22Rv1 (cell line): ENCODE measurements around the gene ADAMTS17.

ENCODE experiments used
- H3K27ac ChIP-seq: fragments of 450-650 bp; 2 replicates; pipeline ENCODE4 v1.5.1; 2017
- CTCF ChIP-seq: fragments of 450-650 bp; IDR thresholded peaks from 2 replicates; pipeline ENCODE4 v1.5.1; 2017; ENCODE audit warnings: mild to moderate bottlenecking
- ZFX ChIP-seq: fragments of 450-650 bp; IDR thresholded peaks from 2 replicates; pipeline ENCODE4 v1.6.1; 2017; ENCODE audit warnings: antibody characterized with exemption, borderline replicate concordance

Gene ADAMTS17

DNA sequence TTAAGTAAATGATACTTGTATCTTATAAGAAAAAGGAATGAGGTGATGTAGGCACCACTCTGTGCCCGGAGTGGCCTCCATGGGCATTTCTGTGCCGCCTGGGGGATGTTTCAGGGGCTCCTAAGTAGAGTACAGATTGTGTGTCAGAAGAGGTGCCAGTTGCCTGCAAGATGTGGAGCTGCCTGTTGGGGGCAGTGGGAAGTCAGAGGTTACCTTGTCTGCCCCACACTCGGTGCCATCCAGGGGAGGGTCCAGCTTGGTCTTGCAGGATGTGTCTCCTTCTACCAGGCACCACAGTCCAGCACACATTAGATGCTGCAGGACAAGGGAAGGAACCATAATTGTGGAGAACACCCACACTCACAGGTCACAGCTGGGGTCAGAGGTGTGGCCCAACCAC, 208.8 kb downstream of the ADAMTS17 start:
- no peak for TF ChIP-seq CTCF
- TF ChIP-seq ZFX = no peak
- H3K27ac ChIP-seq = no peak overlapping the region

DNA sequence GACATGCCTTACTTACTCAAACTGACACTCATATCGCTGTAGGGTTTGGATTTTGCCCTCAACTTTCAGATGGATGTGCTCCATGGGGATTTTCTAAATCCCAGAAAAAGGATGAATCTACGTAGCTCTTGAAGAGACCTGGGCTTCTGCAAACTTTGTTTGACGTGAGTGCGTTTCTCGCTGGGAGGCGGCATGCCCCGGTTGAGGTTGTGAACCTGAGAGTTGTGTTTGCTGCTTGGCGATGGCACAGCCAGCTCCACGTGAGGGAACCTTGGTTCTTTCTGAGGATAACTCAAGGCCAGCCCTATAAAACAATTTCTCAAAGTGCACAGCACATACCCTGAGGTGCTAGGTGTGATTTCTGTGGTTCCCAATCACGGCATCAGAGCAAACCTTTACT, 209.5 kb downstream of the ADAMTS17 start:
- H3K27ac ChIP-seq = no peak overlapping the region
- TF ChIP-seq ZFX (no peak), CTCF (no peak)

- no peak overlapping the region for H3K27ac ChIP-seq
- TF ChIP-seq CTCF (no peak), ZFX (no peak)
Observed at GRCh38 chr15:100131321-100132224, 210.2 kb downstream of the ADAMTS17 start.

GRCh38 chr15:100129677-100130076, 212.1 kb downstream of the ADAMTS17 start:
- TF ChIP-seq CTCF (peak; percentile 11; the same call in 1 of the 2 replicates), ZFX (no peak)
- H3K27ac ChIP-seq = no peak overlapping the region

DNA sequence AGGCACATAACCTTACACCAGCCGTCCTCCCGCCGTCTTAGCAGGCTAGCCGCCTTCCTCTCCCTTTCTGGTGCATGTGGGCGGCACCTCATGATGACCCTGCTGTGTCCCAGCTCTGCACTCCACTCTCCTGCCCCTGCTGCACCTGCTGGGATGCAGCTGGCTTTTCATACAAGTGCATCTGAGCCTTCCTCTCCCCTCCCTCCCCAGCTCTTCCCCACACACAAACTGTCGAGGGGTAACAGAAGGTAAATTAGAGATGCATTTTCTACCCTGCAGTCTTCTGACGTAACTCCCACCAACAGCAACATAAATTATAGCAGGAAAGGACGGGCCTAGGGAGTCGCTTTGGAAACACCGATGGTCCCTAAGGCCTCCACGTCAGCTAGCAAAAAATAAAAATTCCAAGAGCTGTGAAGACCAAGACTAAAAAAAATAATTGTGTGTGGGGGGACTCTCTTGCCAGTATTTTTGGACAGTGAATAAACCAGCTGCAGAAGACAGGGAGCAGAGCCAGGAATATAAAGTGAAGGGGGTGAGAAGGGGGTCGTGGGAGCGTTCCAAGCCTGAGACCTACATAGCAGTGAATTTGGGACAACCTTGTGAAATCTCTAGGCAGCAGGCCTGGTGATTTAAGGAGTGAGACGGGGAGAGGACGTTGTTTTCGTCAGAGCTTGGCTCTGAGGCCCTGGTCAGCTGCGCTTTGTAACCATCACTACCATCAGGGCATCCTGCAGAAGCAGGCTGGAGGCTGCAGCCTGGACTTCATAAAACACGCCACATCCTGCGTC, 216.2 kb downstream of the ADAMTS17 start:
- H3K27ac ChIP-seq = no peak overlapping the region
- no peak for TF ChIP-seq ZFX
- no peak for TF ChIP-seq CTCF

DNA sequence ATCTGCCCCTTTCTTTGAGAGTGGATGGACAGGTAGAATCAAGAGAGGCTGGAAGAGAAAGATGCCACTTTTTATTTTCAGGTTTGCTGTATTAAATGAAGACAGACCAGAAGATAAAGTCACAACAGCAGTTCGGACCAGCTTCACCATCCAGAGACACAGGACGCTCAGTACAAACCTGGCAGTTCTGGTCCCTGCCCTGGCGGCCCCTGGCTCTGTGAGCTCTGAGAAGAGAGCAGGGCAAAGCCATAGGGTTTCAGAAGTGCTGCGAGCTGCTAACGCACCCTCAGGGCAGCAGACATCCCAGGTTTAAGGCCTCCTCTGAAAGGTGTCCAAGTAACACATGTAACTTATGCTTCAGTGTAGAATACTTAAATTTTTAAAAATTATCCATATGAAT, 216.8 kb downstream of the ADAMTS17 start:
- H3K27ac ChIP-seq = no peak overlapping the region

More for the DNA sequence above, 216.8 kb downstream of the ADAMTS17 start:
- TF ChIP-seq ZFX (no peak), CTCF (no peak)
